Prostate gland (tissue), 2 donors: ENCODE measurements around the gene CREB3.

Experiments used
- POLR2AphosphoS5 ChIP-seq: sonication (generic); formaldehyde crosslinking; IDR thresholded peaks from one replicate; pipeline ENCODE4 v1.6.1; 2017; ENCODE audit warnings: antibody characterized with exemption
- TF ChIP-seq, protein P1 (sequence below), 4 experiments: fragments of 200-600 bp in 2 of 4; fragments of 450-650 bp in 2 of 4; sonication (generic) in 2 of 4; IDR thresholded peaks; 1 replicate in 3 of 4; 2 replicates in 1 of 4; pipeline ENCODE4 v1.5.1; 2016 to 2019; ENCODE audit warnings: antibody characterized with exemption in 4 of 4, mild to moderate bottlenecking in 2 of 4, moderate library complexity in 2 of 4

DNA sequence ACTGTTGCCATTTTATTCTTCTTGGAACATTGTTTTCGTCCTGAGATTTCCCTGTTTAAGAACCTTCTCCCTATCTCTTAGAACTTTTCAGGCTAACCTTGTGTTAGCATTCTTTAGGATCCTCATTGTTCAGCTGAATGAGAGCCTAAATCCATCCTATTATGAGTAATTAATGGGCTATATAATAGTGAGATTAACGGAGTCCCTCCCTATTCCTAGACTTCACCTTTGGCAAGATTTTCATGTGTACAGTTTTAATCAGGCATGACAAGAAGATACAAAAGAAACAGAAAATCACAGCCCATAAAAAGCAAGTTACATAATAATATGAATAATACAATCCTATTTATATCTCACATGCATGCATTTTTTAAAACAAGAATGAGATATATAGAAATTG, 30.7 kb downstream of the CREB3 start:
- TF ChIP-seq, protein P1, sequence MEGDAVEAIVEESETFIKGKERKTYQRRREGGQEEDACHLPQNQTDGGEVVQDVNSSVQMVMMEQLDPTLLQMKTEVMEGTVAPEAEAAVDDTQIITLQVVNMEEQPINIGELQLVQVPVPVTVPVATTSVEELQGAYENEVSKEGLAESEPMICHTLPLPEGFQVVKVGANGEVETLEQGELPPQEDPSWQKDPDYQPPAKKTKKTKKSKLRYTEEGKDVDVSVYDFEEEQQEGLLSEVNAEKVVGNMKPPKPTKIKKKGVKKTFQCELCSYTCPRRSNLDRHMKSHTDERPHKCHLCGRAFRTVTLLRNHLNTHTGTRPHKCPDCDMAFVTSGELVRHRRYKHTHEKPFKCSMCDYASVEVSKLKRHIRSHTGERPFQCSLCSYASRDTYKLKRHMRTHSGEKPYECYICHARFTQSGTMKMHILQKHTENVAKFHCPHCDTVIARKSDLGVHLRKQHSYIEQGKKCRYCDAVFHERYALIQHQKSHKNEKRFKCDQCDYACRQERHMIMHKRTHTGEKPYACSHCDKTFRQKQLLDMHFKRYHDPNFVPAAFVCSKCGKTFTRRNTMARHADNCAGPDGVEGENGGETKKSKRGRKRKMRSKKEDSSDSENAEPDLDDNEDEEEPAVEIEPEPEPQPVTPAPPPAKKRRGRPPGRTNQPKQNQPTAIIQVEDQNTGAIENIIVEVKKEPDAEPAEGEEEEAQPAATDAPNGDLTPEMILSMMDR (IDR thresholded peaks at IDR 0.05), result no peak
- TF ChIP-seq POLR2AphosphoS5, result no peak
